HCT116 (cell line): ENCODE data around the gene TPPP2. TPM values are rescaled to one million over a fixed set of nuclear protein-coding genes. Genes with fewer than 3 reads are reported as not detected.

ENCODE experiments used
- ATAC-seq: fragments of 200-7000 bp; cut with Tn5 transposase; 2 replicates; pipeline ENCODE4 v1.9.1; 2020; ENCODE audit warnings: mild to moderate bottlenecking, moderate library complexity
- BruUV-seq: library from RNA; stranded (reverse); fragments of 400-500 nt; replicated peaks from 2 replicates; lab custom pipeline; 2021; lab: Mats Ljungman, UMichigan
- CTCF ChIA-PET: fragments of 300-600 bp; sonication (Branson Sonifier 250); formaldehyde crosslinking; loops from one replicate; lab custom pipeline; 2021; ENCODE audit warnings: antibody characterized with exemption; lab: Charles Lee
- POLR2A ChIA-PET: fragments of 300-600, 350-600 bp; sonication (Branson Sonifier 250); formaldehyde crosslinking; loops from one replicate; lab custom pipeline; 2021; ENCODE audit warnings: antibody characterized with exemption; lab: Charles Lee
- RAD21 ChIA-PET, 2 experiments: fragments of 300-600 bp; sonication (Branson Sonifier 250); formaldehyde crosslinking; loops; one replicate each; lab custom pipeline; 2023; ENCODE audit warnings: low total read pairs in 2 of 2; ENCODE audit not compliant: uncharacterized antibody in 2 of 2, unreplicated experiment in 2 of 2, low non-redundant PET in 1 of 2; lab: Charles Lee
- DNase-seq: peaks from one replicate; pipeline ENCODE4 v3.0.0-alpha.2; 2010; ENCODE audit warnings: low read depth, low spot score
- H2AFZ ChIP-seq: fragments of 200-600 bp; shearing (Covaris generic), sonication (generic); 2 replicates; pipeline ENCODE4 v1.6.1; 2017; ENCODE audit warnings: low read depth, mixed run types, mixed read lengths, antibody characterized with exemption, low read length; ENCODE audit not compliant: poor library complexity, severe bottlenecking
- H3K27ac ChIP-seq: 2 replicates; pipeline ENCODE4 v1.5.1; 2012; ENCODE audit warnings: low read depth, low read length
- H3K27me3 ChIP-seq: fragments of 200-600 bp; sonication (generic); 2 replicates; pipeline ENCODE4 v1.6.1; 2016; ENCODE audit warnings: mixed run types, low read length, mixed read lengths; ENCODE audit not compliant: insufficient read depth
- H3K36me3 ChIP-seq, 2 experiments: fragments of 200-500 bp in 1 of 2; fragments of 200-600 bp in 1 of 2; sonication (Bioruptor generic) in 1 of 2; sonication (generic) in 1 of 2; 2 replicates each; pipeline versions ENCODE4 v1.5.1 to v1.6.1; 2014 to 2016; ENCODE audit warnings: low read length in 2 of 2, inconsistent platforms in 1 of 2, mixed read lengths in 1 of 2, mixed run types in 1 of 2; ENCODE audit not compliant: insufficient read depth in 2 of 2, control insufficient read depth in 1 of 2
- H3K4me1 ChIP-seq, 2 experiments: fragments of 200-600 bp in 1 of 2; sonication (generic) in 1 of 2; 2 replicates each; pipeline versions ENCODE4 v1.5.1 to v1.6.1; 2012 to 2017; ENCODE audit warnings: low read length in 2 of 2, inconsistent platforms in 1 of 2, mild to moderate bottlenecking in 1 of 2, mixed read lengths in 1 of 2, mixed run types in 1 of 2, moderate library complexity in 1 of 2; ENCODE audit not compliant: insufficient read depth in 2 of 2, control insufficient read depth in 1 of 2
- H3K4me2 ChIP-seq: fragments of 200-600 bp; sonication (generic); 2 replicates; pipeline ENCODE4 v1.6.1; 2017; ENCODE audit warnings: mixed run types, low read length, mixed read lengths
- H3K4me3 ChIP-seq, 2 experiments: fragments of 200-600 bp in 1 of 2; sonication (generic) in 1 of 2; replicated peaks in 1 of 2; 2 replicates each; pipeline ENCODE4 v1.5.1; 2011 to 2016; ENCODE audit warnings: low read length in 2 of 2, control low read depth in 1 of 2, low read depth in 1 of 2, mild to moderate bottlenecking in 1 of 2, mixed read lengths in 1 of 2, mixed run types in 1 of 2
- H3K79me2 ChIP-seq: fragments of 200-600 bp; sonication (generic); 2 replicates; pipeline ENCODE4 v1.6.1; 2017; ENCODE audit warnings: mild to moderate bottlenecking, mixed run types, low read length, moderate library complexity, mixed read lengths; ENCODE audit not compliant: insufficient read depth
- H3K9ac ChIP-seq: fragments of 200-600 bp; sonication (generic); 2 replicates; pipeline ENCODE4 v1.6.1; 2016; ENCODE audit warnings: low read length, mixed read lengths
- H3K9me2 ChIP-seq: fragments of 200-600 bp; sonication (generic), shearing (Covaris generic); 2 replicates; pipeline ENCODE4 v1.6.1; 2017; ENCODE audit warnings: mixed run types, mild to moderate bottlenecking, moderate library complexity; ENCODE audit not compliant: insufficient read depth
- H3K9me3 ChIP-seq, 2 experiments: fragments of 200-500 bp in 1 of 2; fragments of 200-600 bp in 1 of 2; sonication (Bioruptor generic) in 1 of 2; sonication (generic) in 1 of 2; 2 replicates each; pipeline ENCODE4 v1.6.1; 2014 to 2017; ENCODE audit warnings: low read length in 2 of 2, mixed read lengths in 2 of 2, inconsistent platforms in 1 of 2, low read depth in 1 of 2, mild to moderate bottlenecking in 1 of 2, mixed run types in 1 of 2, moderate library complexity in 1 of 2; ENCODE audit not compliant: control insufficient read depth in 1 of 2, insufficient read depth in 1 of 2
- H4K20me1 ChIP-seq: fragments of 200-600 bp; sonication (generic), shearing (Covaris generic); 2 replicates; pipeline ENCODE4 v1.6.1; 2017; ENCODE audit warnings: mixed run types, mild to moderate bottlenecking, moderate library complexity; ENCODE audit not compliant: insufficient read depth
- ATF3 ChIP-seq: IDR thresholded peaks from 2 replicates; pipeline ENCODE4 v1.6.1; 2012
- CBX3 ChIP-seq: IDR thresholded peaks from 2 replicates; pipeline ENCODE4 v1.6.1; 2012; ENCODE audit warnings: low read depth
- CEBPB ChIP-seq: IDR thresholded peaks from 2 replicates; pipeline ENCODE4 v1.6.1; 2012; ENCODE audit warnings: low read depth
- EGR1 ChIP-seq: IDR thresholded peaks from 2 replicates; pipeline ENCODE4 v1.6.1; 2012; ENCODE audit warnings: low read depth
- FOSL1 ChIP-seq: IDR thresholded peaks from 2 replicates; pipeline ENCODE4 v1.6.1; 2012; ENCODE audit warnings: low read depth
- MAX ChIP-seq: IDR thresholded peaks from 2 replicates; pipeline ENCODE4 v1.6.1; 2012
- RAD21 ChIP-seq: IDR thresholded peaks from 2 replicates; pipeline ENCODE4 v1.6.1; 2012; ENCODE audit warnings: low read depth, mild to moderate bottlenecking
- REST ChIP-seq: IDR thresholded peaks from 2 replicates; pipeline ENCODE4 v1.6.1; 2012; ENCODE audit warnings: low read depth
- SIN3A ChIP-seq: IDR thresholded peaks from 2 replicates; pipeline ENCODE4 v1.6.1; 2012; ENCODE audit warnings: low read depth
- YY1 ChIP-seq: IDR thresholded peaks from 2 replicates; pipeline ENCODE4 v1.6.1; 2011; ENCODE audit warnings: low read length, low read depth, moderate library complexity, mild to moderate bottlenecking; ENCODE audit not compliant: insufficient replicate concordance; ENCODE audit errors: extremely low read depth
- ZBTB33 ChIP-seq: IDR thresholded peaks from 2 replicates; pipeline ENCODE4 v1.6.1; 2011; ENCODE audit warnings: mild to moderate bottlenecking, low read length, moderate library complexity; ENCODE audit not compliant: insufficient replicate concordance; ENCODE audit errors: extremely low read depth
- ZFX ChIP-seq: fragments of 450-650 bp; IDR thresholded peaks from 2 replicates; pipeline ENCODE4 v1.6.1; 2017
- ZNF274 ChIP-seq: fragments of 200-500 bp; sonication (Bioruptor generic); IDR thresholded peaks from 2 replicates; pipeline ENCODE4 v1.6.1; 2014; ENCODE audit warnings: mild to moderate bottlenecking, low read depth, low read length, inconsistent platforms
- intact Hi-C: fragments of 100-400 bp; cut with micrococcal nuclease; formaldehyde crosslinking; loops from 2 replicates; pipeline ENCODE4 v1.10.0; 2022
- total RNA-seq: library from RNA; stranded (reverse); gene quantifications from one replicate; pipeline ENCODE4 v1.2.1, GENCODE V29; 2021; ENCODE audit not compliant: unreplicated experiment

TPPP2 gene
- total RNA-seq, 1 experiment from 2014 or later, result not detected

GRCh38 chr14:21059842-21060613 lies 30.0 kb downstream of the TPPP2 start:
- Histone ChIP-seq H3K4me1 (no peaks in the 10 kb centered on the region), H3K9ac (no peak overlapping the region), H3K79me2 (no peaks in the 10 kb centered on the region), H3K27ac (no peak overlapping the region), H3K4me2 (no peak overlapping the region), H3K27me3 (peaks cover 5% of the 10 kb centered on the region), H3K36me3 (no peaks in the 10 kb centered on the region), H2AFZ (no peak overlapping the region), H3K4me3 (no peak overlapping the region), H4K20me1 (no peaks in the 10 kb centered on the region), H3K9me2 (no peaks in the 10 kb centered on the region), H3K9me3 (no peaks in the 10 kb centered on the region)
- intact Hi-C loops, result no loop called here
- ChIA-PET RAD21 (no interaction called here), POLR2A (no interaction called here), CTCF (no interaction called here)
- BruUV-seq, result no TSS peak
- no peak for ATAC-seq
- TF ChIP-seq YY1, result no peak
- TF ChIP-seq ZFX, result no peak
- no peak for TF ChIP-seq EGR1
- TF ChIP-seq ATF3, result no peak
- no peak for TF ChIP-seq MAX
- TF ChIP-seq SIN3A, result no peak
- TF ChIP-seq ZBTB33, result no peak
- no peak for TF ChIP-seq RAD21
- TF ChIP-seq FOSL1, result no peak
- TF ChIP-seq ZNF274, result no peak
- TF ChIP-seq CEBPB, result no peak
- TF ChIP-seq CBX3, result no peak
- TF ChIP-seq REST, result no peak
- DNase-seq, result no peak
